ENCODE data around the gene TMPRSS3. TPM values are rescaled to one million over a fixed set of nuclear protein-coding genes. Genes with fewer than 3 reads are reported as not detected.

Gene TMPRSS3
- polyA plus RNA-seq, 2 of the 4 experiments (the other 2 are of a cell fraction): 0.10 to 0.12 TPM

- TF ChIP-seq HEYL (CRISPR knock-in tag; IDR thresholded peaks at IDR 0.05) (no peak), SMC3 (IDR thresholded peaks at IDR 0.05) (no peak), CTCF (IDR thresholded peaks at IDR 0.05) (no peak), HOXB5 (CRISPR knock-in tag; IDR thresholded peaks at IDR 0.05) (no peak), KDM5A (IDR thresholded peaks at IDR 0.05) (no peak), CHD4 (IDR thresholded peaks at IDR 0.05; ENCODE audit: borderline replicate concordance) (no peak)
These were observed 5.3 kb upstream of the TMPRSS3 start (continued) for GRCh38 chr21:42401154-42401553.

- ChIA-PET CTCF (interaction anchor here (2.2 kb wide), 1 partner anchor 11 kb away, joined by 6 read pairs; no protein-coding TSS in a partner anchor), POLR2A (no interaction called here)
- no peak for ATAC-seq
- Histone ChIP-seq H3K27ac (no peak overlapping the region), H3K4me3 (no peak overlapping the region), H3K4me1 (no peaks in the 10 kb centered on the region), H3K9me3 (no peaks in the 10 kb centered on the region), H3K4me2 (no peak overlapping the region)
- DNase-seq (ENCODE audit: low read depth in 1 of 2, low spot score in 1 of 2): no peak
- TF ChIP-seq JUNB (IDR thresholded peaks at IDR 0.05): no peak
- TF ChIP-seq KDM1A (IDR thresholded peaks at IDR 0.05; ENCODE audit: low read depth): no peak
- no peak for TF ChIP-seq ZFP36 (IDR thresholded peaks at IDR 0.05; ENCODE audit: borderline replicate concordance, partially characterized antibody)
- TF ChIP-seq HOXB13 (CRISPR knock-in tag; IDR thresholded peaks at IDR 0.05; ENCODE audit: low read depth): no peak
- no peak for TF ChIP-seq JUN (IDR thresholded peaks at IDR 0.05)
- TF ChIP-seq ZNF302 (CRISPR knock-in tag; IDR thresholded peaks at IDR 0.05): no peak
- no peak for TF ChIP-seq MAX (IDR thresholded peaks at IDR 0.05)
- TF ChIP-seq EP300 (IDR thresholded peaks at IDR 0.05): no peak
- TF ChIP-seq ATOH8 (CRISPR knock-in tag; IDR thresholded peaks at IDR 0.05; ENCODE audit: low read depth): no peak
- no peak for TF ChIP-seq FOSB (CRISPR knock-in tag; IDR thresholded peaks at IDR 0.05)
- TF ChIP-seq SMC3 (IDR thresholded peaks at IDR 0.05): no peak
- no peak for TF ChIP-seq RAD21 (conservative IDR thresholded peaks at IDR 0.05 in 1 of 2, IDR thresholded peaks at IDR 0.05 in 1 of 2)
- TF ChIP-seq RARB (CRISPR knock-in tag; IDR thresholded peaks at IDR 0.05): no peak
- TF ChIP-seq NR3C1 (IDR thresholded peaks at IDR 0.05): no peak
- no peak for TF ChIP-seq EHF (CRISPR knock-in tag; IDR thresholded peaks at IDR 0.05)
- WGBS (ENCODE audit: missing lambda C conversion rate): 58% methylated on average over 4 of the region's 4 CpGs
- FAIRE-seq: no peak
These were observed 4.7 kb upstream of the TMPRSS3 start for GRCh38 chr21:42400525-42400924.

- Histone ChIP-seq H3K4me1 (no peaks in the 10 kb centered on the region), H3K4me2 (no peak overlapping the region), H3K27ac (no peak overlapping the region), H3K4me3 (no peak overlapping the region), H3K9me3 (no peaks in the 10 kb centered on the region)
- CTCF ChIA-PET: interaction anchor here (0.6 to 1.2 kb wide), 4 partner anchors 14 to 522 kb away, joined by 3 to 7 read pairs (median 4); no protein-coding TSS in a partner anchor
- no peak for ATAC-seq
- POLR2A ChIA-PET: interaction anchor here (0.6 kb wide), 1 partner anchor 845 kb away, joined by 4 read pairs; no protein-coding TSS in a partner anchor
- 80% methylated on average over 11 of the region's 12 CpGs for WGBS (ENCODE audit: missing lambda C conversion rate)
- no peak for FAIRE-seq
- no peak for DNase-seq (ENCODE audit: low read depth in 1 of 2, low spot score in 1 of 2)
- TF ChIP-seq SMC3 (IDR thresholded peaks at IDR 0.05) (no peak), NFE2L2 (conservative IDR thresholded peaks at IDR 0.05; ENCODE audit: low read length) (no peak), FOSB (CRISPR knock-in tag; IDR thresholded peaks at IDR 0.05) (no peak), CTCF (IDR thresholded peaks at IDR 0.05) (no peak), RCOR1 (IDR thresholded peaks at IDR 0.05; ENCODE audit: low read depth, low read length) (no peak), HOXB13 (CRISPR knock-in tag; IDR thresholded peaks at IDR 0.05; ENCODE audit: low read depth) (no peak), TP53 (CRISPR knock-in tag; IDR thresholded peaks at IDR 0.05) (no peak), FOSL2 (IDR thresholded peaks at IDR 0.05) (no peak), FOSL2 (CRISPR knock-in tag; IDR thresholded peaks at IDR 0.05) (no peak), E2F6 (IDR thresholded peaks at IDR 0.05; ENCODE audit: borderline replicate concordance, low read depth) (no peak)
These were observed 2.7 kb upstream of the TMPRSS3 start for GRCh38 chr21:42398436-42399028.
